ENCODE results near the gene CCDC136. TPM values are rescaled to one million over a fixed set of nuclear protein-coding genes. Genes with fewer than 3 reads are reported as not detected.

Gene CCDC136
- polyA plus RNA-seq, 1 of the 3 experiments (the other 2 are of a cell fraction): 48.4 TPM

- CTCF ChIA-PET: interaction anchor here (0.6 to 2.5 kb wide), 6 partner anchors 10 to 486 kb away, joined by 3 to 14 read pairs (median 4); partner anchors contain the start of gene CCDC136
- Histone ChIP-seq H3K36me3 (replicated peaks in 1 of 2; ENCODE audit: control insufficient read depth in 1 of 2, insufficient read depth in 2 of 2, low read length in 1 of 2) (peaks cover 25 to 31% of the 10 kb centered on the region in 2 experiments), H2AFZ (ENCODE audit: low read depth) (no peak overlapping the region), H3F3A (replicated peaks; ENCODE audit: insufficient read depth) (peaks cover 39% of the 10 kb centered on the region), H3K4me1 (ENCODE audit: control insufficient read depth in 1 of 2, insufficient read depth in 2 of 2, low read depth in 1 of 2, low read length in 1 of 2) (peaks cover 37 to 43% of the 10 kb centered on the region in 2 experiments; a peak in 3 of 4 replicates), H3K27ac (ENCODE audit: low read depth in 2 of 2, low read length in 1 of 2) (peak overlapping the region; percentile 50 to 85), H4K20me1 (ENCODE audit: insufficient read depth) (peaks cover 63% of the 10 kb centered on the region), H3K27me3 (ENCODE audit: insufficient read depth) (no peaks in the 10 kb centered on the region), H3K4me3 (ENCODE audit: low read depth in 2 of 2, low read length in 1 of 2) (peak overlapping the region; percentile 68 to 90; a peak in 3 of 4 replicates), H3K9ac (peak overlapping the region; percentile 84), H3K79me2 (ENCODE audit: insufficient read depth) (peaks cover 66% of the 10 kb centered on the region), H3K4me2 (peak overlapping the region; percentile 99), H3K9me3 (no peaks in the 10 kb centered on the region), H3K9me2 (no peaks in the 10 kb centered on the region)
- 70% methylated on average over 2 of the region's 2 CpGs for WGBS (ENCODE audit: low lambda C conversion rate)
- TF ChIP-seq RFX5 (IDR thresholded peaks at IDR 0.05; ENCODE audit: low read length) (no peak), RAD21 (IDR thresholded peaks at IDR 0.05; ENCODE audit: low read length) (no peak)
- POLR2A ChIA-PET: interaction anchor here (1.5 kb wide), 1 partner anchor 31 kb away, joined by 3 read pairs; no protein-coding TSS in a partner anchor
- DNase-seq: no peak
Observed at GRCh38 chr7:128832880-128833147, 41.0 kb downstream of the CCDC136 start.

GRCh38 chr7:128833148-128833945 is 41.6 kb downstream of the CCDC136 start:
- peak; percentile 60 for DNase-seq
- no peaks in the 10 kb centered on the region for H3K27me3 ChIP-seq (ENCODE audit: insufficient read depth)
- H3K9me2 ChIP-seq: no peaks in the 10 kb centered on the region
- peaks cover 66% of the 10 kb centered on the region for H3K79me2 ChIP-seq (ENCODE audit: insufficient read depth)
- H3K4me2 ChIP-seq: peak overlapping the region; percentile 99
- CTCF ChIA-PET: interaction anchor here (0.6 to 2.5 kb wide), 12 partner anchors 9 to 486 kb away, joined by 3 to 14 read pairs (median 4); partner anchors contain the start of gene CCDC136
- no peak overlapping the region for H2AFZ ChIP-seq (ENCODE audit: low read depth)
- H3K9me3 ChIP-seq: no peaks in the 10 kb centered on the region
- H3K36me3 ChIP-seq (replicated peaks in 1 of 2; ENCODE audit: control insufficient read depth in 1 of 2, insufficient read depth in 2 of 2, low read length in 1 of 2): peaks cover 31 to 34% of the 10 kb centered on the region in 2 experiments
- TF ChIP-seq RAD21 (IDR thresholded peaks at IDR 0.05; ENCODE audit: low read length) (no peak), ELF1 (IDR thresholded peaks at IDR 0.05) (no peak), FOSL2 (IDR thresholded peaks at IDR 0.05; ENCODE audit: borderline replicate concordance, low read depth) (no peak; the same call in 1 of the 2 replicates), RXRA (IDR thresholded peaks at IDR 0.05; ENCODE audit: borderline replicate concordance, low read depth) (peak; percentile 51; the same call in 1 of the 2 replicates), TAF1 (IDR thresholded peaks at IDR 0.05; ENCODE audit: borderline replicate concordance, low read depth, low read length) (peak; percentile 40; the same call in 1 of the 2 replicates), NRF1 (IDR thresholded peaks at IDR 0.05; ENCODE audit: low read depth, low read length) (no peak), TCF12 (IDR thresholded peaks at IDR 0.05) (peak; percentile 48; the same call in 1 of the 2 replicates), REST (IDR thresholded peaks at IDR 0.05; ENCODE audit: low read depth, low read length) (no peak), GABPA (IDR thresholded peaks at IDR 0.05; ENCODE audit: low read depth) (no peak), PBX3 (IDR thresholded peaks at IDR 0.05) (peak; percentile 28; the same call in 1 of the 2 replicates), MAX (IDR thresholded peaks at IDR 0.05; ENCODE audit: low read depth) (peak; percentile 63), MEF2A (IDR thresholded peaks at IDR 0.05; ENCODE audit: borderline replicate concordance, low read depth) (no peak), NFIC (IDR thresholded peaks at IDR 0.05; ENCODE audit: borderline replicate concordance) (peak; percentile 77), CTCF (IDR thresholded peaks at IDR 0.05) (no peak), CHD2 (IDR thresholded peaks at IDR 0.05; ENCODE audit: low read length, partially characterized antibody) (no peak), ZBTB33 (IDR thresholded peaks at IDR 0.05; ENCODE audit: borderline replicate concordance, low read depth) (no peak)
- H3K4me1 ChIP-seq (ENCODE audit: control insufficient read depth in 1 of 2, insufficient read depth in 2 of 2, low read depth in 1 of 2, low read length in 1 of 2): peaks cover 34 to 39% of the 10 kb centered on the region in 2 experiments; a peak in 3 of 4 replicates
- peaks cover 68% of the 10 kb centered on the region for H4K20me1 ChIP-seq (ENCODE audit: insufficient read depth)
- peaks cover 34% of the 10 kb centered on the region for H3F3A ChIP-seq (replicated peaks; ENCODE audit: insufficient read depth)
- WGBS (ENCODE audit: low lambda C conversion rate): 38% methylated on average over 13 of the region's 13 CpGs
- H3K9ac ChIP-seq: peak overlapping the region; percentile 84
- H3K4me3 ChIP-seq (ENCODE audit: low read depth in 2 of 2, low read length in 1 of 2): peak overlapping the region; percentile 68 to 90; a peak in 3 of 4 replicates
- POLR2A ChIA-PET: no interaction called here
- peak overlapping the region; percentile 50 to 85; a peak in 3 of 4 replicates for H3K27ac ChIP-seq (ENCODE audit: low read depth in 2 of 2, low read length in 1 of 2)
